AG10803 (cell line): ENCODE data around the gene CWC27.
A peak's percentile ranks its signal among the peaks of the same experiment; 100 is the strongest.

Experiments used
- DNase-seq: peaks from one replicate; pipeline ENCODE4 v3.0.0; 2010; ENCODE audit warnings: low read depth
- H3K4me3 ChIP-seq: 2 replicates; pipeline ENCODE4 v1.5.1; 2011; ENCODE audit warnings: mild to moderate bottlenecking, low read length, control low read depth
- TF ChIP-seq, protein P1 (sequence below): conservative IDR thresholded peaks from 2 replicates; pipeline ENCODE4 v1.5.1; 2011; ENCODE audit warnings: mild to moderate bottlenecking, low read length, control low read depth, inconsistent platforms

The CWC27 gene

DNA sequence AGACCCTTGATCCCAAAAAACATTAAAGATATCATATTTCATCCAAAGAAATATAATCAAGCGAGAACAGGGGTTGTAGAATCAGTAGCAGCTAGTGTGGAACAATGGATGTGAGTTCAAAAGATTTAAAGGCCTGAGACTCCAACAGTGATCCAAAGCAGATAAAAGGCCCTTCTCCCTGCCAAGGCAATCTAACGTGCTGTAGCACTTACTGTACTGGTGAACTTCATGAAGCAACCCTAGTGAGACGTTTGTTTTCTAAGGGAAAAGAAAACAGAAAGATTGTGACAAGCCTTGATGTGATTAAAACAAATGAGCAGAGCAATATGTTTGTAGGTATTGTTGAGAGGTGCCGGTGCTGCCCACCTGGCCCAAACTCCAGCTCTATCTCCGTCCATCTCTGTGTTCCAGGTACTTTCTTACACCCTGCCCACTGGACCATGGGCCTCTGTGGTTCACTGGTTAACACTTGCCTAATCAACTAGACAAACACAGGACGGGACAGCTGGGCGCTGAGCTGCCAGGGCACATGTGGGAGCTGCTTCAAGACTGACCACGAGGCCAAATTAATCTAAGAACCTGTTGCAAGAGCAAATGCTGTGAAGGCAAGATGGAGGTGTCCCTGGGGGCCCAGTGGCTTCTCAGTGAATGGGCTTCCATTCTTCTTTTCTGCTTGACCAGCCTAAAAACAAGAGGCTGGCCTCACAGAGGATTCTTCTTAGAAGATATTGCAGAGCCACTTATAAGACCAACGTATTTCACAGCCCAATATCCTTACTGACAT, 265.5 kb downstream of the CWC27 start:
- TF ChIP-seq, protein P1, sequence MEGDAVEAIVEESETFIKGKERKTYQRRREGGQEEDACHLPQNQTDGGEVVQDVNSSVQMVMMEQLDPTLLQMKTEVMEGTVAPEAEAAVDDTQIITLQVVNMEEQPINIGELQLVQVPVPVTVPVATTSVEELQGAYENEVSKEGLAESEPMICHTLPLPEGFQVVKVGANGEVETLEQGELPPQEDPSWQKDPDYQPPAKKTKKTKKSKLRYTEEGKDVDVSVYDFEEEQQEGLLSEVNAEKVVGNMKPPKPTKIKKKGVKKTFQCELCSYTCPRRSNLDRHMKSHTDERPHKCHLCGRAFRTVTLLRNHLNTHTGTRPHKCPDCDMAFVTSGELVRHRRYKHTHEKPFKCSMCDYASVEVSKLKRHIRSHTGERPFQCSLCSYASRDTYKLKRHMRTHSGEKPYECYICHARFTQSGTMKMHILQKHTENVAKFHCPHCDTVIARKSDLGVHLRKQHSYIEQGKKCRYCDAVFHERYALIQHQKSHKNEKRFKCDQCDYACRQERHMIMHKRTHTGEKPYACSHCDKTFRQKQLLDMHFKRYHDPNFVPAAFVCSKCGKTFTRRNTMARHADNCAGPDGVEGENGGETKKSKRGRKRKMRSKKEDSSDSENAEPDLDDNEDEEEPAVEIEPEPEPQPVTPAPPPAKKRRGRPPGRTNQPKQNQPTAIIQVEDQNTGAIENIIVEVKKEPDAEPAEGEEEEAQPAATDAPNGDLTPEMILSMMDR, result no peak
- H3K4me3 ChIP-seq, result no peak overlapping the region
- peak; percentile 44 for DNase-seq

DNA sequence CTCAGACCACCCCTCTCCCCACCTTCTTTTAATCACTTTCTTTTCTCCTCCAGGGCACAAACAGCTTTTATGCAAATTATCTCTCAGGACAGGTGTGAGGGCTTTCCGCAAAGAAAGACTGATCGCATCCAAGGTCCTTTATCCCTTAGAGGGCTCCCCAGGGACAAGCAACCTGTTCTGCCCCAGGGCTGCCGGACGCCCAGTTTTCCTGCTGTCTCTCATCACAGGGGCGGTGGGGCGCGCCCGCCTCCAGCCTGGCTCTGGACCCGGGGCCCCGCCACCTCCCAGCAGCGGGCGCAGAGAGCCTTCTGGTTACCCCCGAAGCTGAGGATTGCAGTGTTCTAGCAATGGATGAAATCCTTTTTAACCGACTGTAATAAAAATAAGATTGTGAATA, 266.1 kb downstream of the CWC27 start:
- TF ChIP-seq, protein P1, result no peak
- no peak for DNase-seq
- peak overlapping the region; percentile 72 for H3K4me3 ChIP-seq

DNA sequence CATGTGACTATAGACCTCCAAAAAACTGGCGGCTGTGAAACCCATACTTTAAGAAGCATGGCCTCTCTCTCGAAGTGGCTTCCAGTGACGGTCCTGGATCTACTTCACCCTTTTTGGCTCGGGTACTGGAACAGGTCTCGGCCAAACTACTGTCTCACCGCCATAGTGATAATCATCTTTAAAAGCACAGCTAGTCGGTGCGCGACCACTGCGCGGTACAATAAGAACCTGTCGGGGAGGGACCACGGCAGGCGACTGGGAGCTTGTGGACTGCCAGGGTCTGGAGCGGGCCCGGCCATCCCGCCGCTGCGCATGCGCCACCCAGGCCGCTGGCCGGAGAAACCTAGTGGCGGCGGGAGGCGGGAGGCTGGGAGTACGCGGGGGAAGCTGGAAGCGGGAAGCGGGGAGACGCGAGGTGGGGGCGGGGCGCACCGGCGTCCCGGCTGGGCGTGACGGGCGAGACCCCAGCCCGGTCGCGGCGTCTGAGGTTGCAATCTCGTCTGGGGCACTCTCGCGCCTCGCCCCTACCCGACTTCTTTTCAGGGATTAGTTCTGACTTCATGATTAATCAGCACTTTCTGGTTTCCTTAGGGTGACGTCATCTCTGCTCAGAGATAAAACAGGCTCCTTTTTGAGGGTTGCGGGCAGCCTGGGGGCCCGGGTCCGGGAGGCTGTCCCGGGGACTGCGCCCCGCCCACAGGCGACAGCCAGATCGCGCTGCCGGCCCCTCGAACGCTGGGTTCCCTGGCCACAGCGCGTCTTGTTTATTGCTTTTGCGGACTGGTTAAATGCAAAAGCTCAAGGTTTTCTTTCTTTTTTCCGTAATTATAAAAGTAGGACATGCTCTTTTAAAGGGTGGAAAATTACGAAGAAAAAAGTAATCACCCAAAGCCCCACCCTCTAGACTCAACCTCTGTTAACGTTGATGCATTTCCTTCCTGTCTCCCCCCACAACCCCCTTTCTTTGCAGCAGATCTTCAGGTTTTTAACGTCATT, 266.8 kb downstream of the CWC27 start:
- TF ChIP-seq, protein P1, result no peak
- peak overlapping the region; percentile 72 for H3K4me3 ChIP-seq
- DNase-seq, result peak; percentile 87

DNA sequence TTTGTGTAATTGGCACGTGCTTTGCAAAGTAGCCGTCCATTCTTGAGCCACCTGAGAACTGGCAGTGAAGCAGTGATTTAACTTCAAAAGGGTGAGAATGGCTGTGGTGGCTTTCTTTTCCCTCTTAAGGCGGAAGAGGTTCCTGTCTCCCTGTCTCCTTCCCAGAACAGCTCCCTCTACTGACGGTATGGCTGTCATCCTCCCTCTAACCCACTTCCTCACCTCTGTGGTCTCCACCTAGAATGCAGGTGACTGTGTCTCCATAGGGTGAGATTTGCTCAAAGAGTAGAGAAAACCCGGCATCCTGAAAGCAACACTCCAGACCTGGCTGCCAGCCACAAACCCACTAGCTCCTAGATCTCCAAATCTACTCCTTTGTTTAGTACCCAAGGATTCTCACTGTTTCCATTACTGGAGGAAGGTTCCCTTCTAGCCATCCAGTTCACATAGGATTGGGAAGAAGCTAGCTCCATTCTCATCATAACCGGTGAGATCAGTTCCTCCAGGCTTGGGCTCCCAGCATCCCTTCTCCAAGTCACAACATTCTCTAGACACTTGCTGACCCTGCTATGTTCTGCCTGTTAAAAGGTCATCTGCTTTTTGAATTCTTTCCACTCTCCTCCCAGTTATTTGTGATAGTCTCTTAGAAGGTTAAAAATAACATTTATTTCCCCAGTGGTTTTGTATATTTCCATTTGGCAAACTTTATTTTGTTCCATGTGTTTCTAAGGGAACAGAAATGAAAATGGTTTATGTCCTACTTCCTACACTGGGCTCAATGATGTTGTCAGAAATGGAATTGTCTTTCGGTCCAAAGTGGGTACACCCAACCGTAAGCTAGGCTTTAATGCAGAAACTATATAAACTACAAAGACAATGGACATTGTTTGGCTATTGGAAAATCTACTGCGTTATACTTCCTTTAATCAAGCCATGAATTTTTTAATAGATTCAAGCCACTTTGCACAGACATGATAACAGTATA, 269.4 kb downstream of the CWC27 start:
- no peak overlapping the region for H3K4me3 ChIP-seq
- TF ChIP-seq, protein P1, result peak; percentile 30; the same call in 1 of the 2 replicates
- DNase-seq, result no peak

DNA sequence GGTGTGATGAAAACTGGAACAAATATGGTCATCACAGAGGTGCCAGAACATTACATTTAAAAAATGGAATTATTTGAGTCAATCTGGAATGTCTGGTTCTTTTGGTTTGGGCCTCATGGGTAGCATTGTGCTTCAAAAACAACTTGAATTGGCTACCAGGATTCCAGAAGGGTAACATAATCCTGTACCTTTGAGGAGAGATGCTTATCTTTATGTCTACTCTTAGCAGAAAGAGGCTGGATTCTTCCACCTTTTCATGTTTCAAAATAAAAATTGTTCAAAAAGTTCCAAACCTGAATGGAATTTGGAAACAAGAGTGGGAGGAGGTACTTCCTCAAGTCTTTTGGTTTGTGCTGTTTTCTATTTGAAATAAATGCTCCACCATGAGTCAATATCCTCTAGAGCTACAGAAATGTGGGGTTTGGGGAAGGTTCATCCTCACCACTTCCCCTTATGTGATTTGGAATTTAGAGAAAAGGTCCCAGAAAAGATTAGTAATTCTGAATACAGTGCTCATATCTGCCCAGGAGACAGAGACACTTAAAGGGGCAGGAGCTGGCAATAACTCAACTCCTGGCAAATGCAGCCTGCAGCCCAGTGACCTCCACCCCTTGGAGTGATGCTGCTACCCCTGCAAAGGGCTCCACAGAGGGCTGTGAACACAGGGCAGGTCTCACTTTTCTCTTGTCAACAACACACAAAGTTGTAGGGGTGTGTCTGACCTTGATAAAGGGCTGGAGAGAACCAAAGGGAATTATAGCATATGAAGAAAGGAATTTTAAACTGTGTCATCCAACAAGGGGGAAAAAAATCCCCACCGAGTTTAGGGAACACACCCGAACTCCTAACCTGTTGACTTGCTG, 272.8 kb downstream of the CWC27 start:
- no peak overlapping the region for H3K4me3 ChIP-seq
- TF ChIP-seq, protein P1, result no peak
- peak; percentile 59 for DNase-seq
